SJCRH30 (cell line): ENCODE data around the gene AGTRAP. TPM values are rescaled to one million over a fixed set of nuclear protein-coding genes. Genes with fewer than 3 reads are reported as not detected.

Experiments used
- DNase-seq, 2 experiments: peaks; one replicate each; pipeline ENCODE4 v3.0.0-alpha.2; 2015 to 2020
- H3K27ac ChIP-seq: fragments of 250-450 bp; sonication (Bioruptor Pico); 2 replicates; pipeline ENCODE4 v1.5.1; 2020; ENCODE audit warnings: mild to moderate bottlenecking, moderate library complexity
- H3K27me3 ChIP-seq: fragments of 250-450 bp; sonication (Bioruptor Pico); 2 replicates; pipeline ENCODE4 v1.5.1; 2020; ENCODE audit warnings: mild to moderate bottlenecking, moderate library complexity
- H3K36me3 ChIP-seq: fragments of 250-450 bp; sonication (Bioruptor Pico); 2 replicates; pipeline ENCODE4 v1.5.1; 2020; ENCODE audit warnings: mild to moderate bottlenecking, moderate library complexity
- H3K4me1 ChIP-seq: fragments of 250-450 bp; sonication (Bioruptor Pico); 2 replicates; pipeline ENCODE4 v1.5.1; 2020; ENCODE audit warnings: mild to moderate bottlenecking, moderate library complexity
- H3K4me3 ChIP-seq: fragments of 250-450 bp; sonication (Bioruptor Pico); 2 replicates; pipeline ENCODE4 v1.5.1; 2020; ENCODE audit warnings: mild to moderate bottlenecking, moderate library complexity
- H3K9me3 ChIP-seq: fragments of 250-450 bp; sonication (Bioruptor Pico); replicated peaks from 2 replicates; pipeline ENCODE4 v1.5.1; 2020; ENCODE audit warnings: mild to moderate bottlenecking, moderate library complexity
- total RNA-seq: library from RNA; depleted of rRNA; stranded (reverse); fragments of >200 nt; shearing (Covaris generic); gene quantifications from 2 replicates; pipeline ENCODE4 v1.2.3, GENCODE V29; 2014; rRNA removed

The AGTRAP gene, protein sequence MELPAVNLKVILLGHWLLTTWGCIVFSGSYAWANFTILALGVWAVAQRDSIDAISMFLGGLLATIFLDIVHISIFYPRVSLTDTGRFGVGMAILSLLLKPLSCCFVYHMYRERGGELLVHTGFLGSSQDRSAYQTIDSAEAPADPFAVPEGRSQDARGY
- total RNA-seq: 13.0 and 16.5 TPM in 2 replicates

DNA sequence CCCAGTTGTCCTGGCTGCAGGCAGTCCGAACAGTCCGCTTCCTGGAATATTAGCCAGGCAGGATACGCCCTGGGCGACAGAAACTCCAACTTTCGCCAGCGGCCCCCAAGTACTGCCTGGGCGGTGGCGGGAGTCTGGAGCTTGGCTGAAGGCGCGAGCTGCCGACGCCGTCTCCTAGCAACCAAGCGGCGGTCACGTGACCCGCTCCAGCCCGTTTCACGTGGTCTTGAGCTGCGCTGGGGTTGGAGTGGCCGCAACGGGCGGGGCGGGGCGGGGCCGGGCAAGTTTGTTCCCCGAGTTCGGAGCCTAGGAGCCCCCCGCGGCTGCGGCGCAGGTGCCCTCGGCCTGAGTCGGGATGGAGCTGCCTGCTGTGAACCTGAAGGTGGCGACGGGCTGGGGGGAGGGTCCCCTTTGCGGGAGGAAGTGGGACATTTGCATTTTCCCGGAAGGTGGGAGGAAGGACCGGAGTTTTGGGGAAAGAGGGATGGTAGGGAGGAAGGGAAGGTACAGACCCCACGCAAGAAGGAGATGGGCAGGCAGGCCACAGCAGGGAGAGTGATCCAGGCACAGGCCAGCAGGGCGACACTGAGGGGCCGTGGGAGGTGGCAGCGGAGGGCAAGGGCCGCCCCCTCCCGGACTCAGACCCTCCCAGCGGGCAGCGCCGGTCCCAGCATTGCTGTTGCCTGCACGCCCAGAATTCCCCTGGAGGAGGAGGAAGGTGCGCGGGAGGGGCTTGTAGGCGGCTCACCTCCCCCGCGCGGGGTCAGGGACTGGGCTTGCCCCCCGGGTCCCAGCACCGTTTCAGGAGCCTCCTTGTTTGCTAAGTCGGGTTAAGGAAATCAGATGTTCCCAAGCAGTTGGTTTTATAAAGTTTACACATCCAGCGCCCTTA lies at the start of gene AGTRAP:
Gene AGTRAP, plus strand, starts transcription at position 283 of the 892 bp plus-strand sequence. Its CDS starts 73 bp downstream, at position 356.
- H3K9me3 ChIP-seq: no peaks in the 10 kb centered on the region
- peak within 1 kb of the TSS; percentile 21; the same call in 1 of the 2 replicates for H3K27ac ChIP-seq
- no peaks in the 10 kb centered on the region for H3K27me3 ChIP-seq
- no peaks in the 10 kb centered on the region for H3K36me3 ChIP-seq
- peak within 1 kb of the TSS; percentile 74 for H3K4me3 ChIP-seq
- peak; percentile 95 for DNase-seq
- H3K4me1 ChIP-seq: peaks cover 10% of the 10 kb centered on the region

DNA sequence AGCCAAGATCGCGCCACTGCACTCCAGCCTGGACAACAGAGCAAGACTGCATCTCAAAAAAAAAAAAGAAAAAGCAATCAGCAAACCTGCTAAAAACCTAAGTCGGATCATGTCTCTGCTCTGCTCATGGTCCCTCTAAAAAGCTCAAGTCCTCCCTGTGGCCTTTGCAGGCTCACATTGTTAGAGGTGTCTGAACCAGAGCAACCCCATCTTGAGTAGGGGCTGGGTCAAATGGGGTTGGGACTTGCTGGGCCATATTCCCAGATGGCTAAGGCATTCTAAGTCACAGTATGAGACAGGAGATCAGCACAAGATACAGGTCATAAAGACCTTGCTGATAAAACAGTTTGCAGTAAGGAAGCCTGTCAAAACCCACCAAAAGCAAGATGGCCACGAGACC lies 47.4 kb upstream of the AGTRAP start:
- Histone ChIP-seq H3K27ac (no peak overlapping the region), H3K4me1 (peaks cover 25% of the 10 kb centered on the region), H3K9me3 (no peaks in the 10 kb centered on the region), H3K4me3 (no peak overlapping the region), H3K36me3 (no peaks in the 10 kb centered on the region), H3K27me3 (no peaks in the 10 kb centered on the region)
- no peak for DNase-seq

DNA sequence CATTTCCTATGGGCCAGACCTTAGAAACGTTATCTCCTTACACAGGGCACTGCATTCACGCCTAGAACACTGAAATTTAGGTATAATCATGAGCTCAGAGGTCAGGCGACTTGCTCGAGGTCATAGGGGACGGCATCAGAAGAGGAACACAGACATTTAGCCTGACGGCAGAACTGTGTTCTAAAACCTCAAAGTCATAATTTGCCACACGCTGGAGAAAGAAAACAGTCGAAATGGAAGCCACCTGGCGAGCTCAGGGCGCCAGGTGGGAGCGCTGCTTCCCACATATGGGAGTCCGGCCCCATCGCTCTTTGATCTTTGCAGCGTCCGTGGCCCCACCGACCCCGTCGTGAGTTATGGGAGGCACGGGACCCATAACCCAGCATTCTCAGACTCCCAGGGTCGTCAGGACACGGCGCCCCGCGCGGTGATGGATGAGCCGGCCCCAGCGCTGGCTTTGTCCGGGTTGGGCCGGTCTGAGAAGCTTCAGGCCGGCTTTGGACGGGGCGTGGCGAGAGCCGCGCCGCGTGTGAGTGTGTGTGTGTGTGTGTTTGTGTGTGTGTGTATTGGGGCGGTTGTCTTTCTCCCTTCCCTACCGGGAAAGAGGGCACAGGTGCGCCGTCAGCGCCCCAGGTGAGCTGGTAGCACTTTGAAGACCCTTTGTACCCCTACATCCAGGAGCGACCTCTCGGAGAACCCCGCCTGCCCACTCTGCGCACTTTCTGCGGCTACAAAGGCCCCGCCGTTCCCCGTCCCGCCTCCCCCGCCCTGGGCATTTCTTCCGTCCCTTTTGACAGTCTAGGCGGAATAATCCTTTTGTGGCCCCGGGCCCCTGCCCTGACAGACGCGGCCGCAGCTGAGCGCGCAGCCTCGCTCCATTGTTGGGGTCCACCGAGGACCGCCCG lies 45.3 kb upstream of the AGTRAP start:
- Histone ChIP-seq H3K27me3 (no peaks in the 10 kb centered on the region), H3K4me3 (peak overlapping the region; percentile 91), H3K4me1 (peaks cover 36% of the 10 kb centered on the region)

DNA sequence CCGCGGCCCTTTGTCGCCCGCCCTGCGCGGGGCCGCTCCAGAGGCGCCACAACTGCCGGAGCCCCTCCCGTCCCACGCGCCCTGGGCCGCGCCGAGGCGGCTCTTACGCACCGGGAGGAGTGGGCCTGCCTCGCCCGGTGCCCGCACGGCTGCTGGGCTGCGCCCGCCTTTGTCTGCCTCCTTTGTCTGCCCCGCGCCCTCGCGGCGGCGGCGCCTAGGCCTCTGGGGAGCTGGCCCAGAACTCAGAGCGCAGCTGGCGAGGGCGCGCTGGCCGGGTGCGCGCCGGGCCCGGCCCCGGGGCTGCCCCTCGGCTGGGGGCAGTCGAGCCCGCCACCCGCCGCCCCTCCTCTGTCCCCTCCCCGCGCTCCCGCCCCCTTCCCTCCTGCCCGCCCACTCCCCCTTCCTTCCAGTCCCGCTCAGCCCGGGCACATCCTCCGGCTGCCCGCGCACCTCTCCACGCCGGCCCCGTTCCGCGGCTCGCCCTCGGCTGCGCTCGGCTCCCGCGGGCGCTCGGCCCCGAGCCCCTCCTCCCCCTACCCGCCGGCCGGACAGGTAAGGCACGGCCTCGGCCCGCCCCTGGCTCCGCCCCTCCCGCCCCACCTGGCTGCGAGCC lies 44.5 kb upstream of the AGTRAP start, which contains the start of gene DRAXIN:
Gene DRAXIN, plus strand, starts transcription at position 409 of the 613 bp plus-strand sequence. CDS start 14,549 bp downstream, outside the sequence.
- Histone ChIP-seq H3K27ac (peak within 1 kb of the TSS; percentile 70), H3K36me3 (no peaks in the 10 kb centered on the region), H3K9me3 (no peaks in the 10 kb centered on the region), H3K27me3 (no peaks in the 10 kb centered on the region), H3K4me1 (peaks cover 36% of the 10 kb centered on the region), H3K4me3 (peak within 1 kb of the TSS; percentile 91)
- DNase-seq: peak; percentile 76 to 78

More for the DNA sequence above, 45.3 kb upstream of the AGTRAP start:
- peak overlapping the region; percentile 70 for H3K27ac ChIP-seq
- no peaks in the 10 kb centered on the region for H3K36me3 ChIP-seq
- H3K9me3 ChIP-seq: no peaks in the 10 kb centered on the region
- peak; percentile 56 for DNase-seq

DNA sequence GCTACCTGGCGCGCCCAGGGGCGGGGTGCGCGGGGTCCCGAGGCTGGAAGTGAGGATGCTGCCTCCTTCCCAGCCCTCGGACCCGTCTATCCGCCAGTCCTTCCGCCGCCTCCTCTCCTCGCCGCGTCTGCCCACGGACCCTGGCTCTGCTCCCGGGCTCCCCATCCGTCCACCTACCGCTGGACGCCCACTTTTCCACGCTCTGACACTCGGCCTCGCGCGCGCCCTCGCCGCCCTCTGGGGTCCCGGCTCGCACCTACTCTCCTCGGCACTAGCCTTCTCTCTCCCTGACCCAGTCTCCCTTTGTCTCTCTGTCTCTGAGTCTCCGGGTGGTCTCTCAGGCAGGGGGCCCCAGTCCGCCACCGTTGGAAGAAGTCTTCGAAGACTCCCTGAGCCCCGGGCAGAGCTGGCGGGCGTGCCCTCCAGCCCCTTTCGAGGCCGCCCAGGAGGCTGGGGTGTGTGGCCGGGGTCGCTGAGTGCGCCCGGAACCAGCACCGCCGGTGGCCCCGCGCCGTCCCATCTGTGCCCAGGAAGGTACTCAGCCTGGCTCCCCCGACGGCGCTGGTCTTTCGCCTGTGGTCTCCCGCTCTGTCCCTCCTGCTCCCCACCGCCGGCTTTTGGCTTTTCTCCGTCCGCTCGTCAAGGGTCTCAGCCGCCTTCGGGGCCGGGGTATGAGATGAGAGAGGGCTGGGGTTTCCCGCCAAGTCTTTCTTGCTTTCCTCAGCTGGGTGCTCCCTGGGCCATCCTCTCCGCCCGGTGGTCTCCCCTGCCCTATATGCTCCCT lies 43.8 kb upstream of the AGTRAP start:
- no peaks in the 10 kb centered on the region for H3K9me3 ChIP-seq
- H3K4me3 ChIP-seq: peak overlapping the region; percentile 91
- H3K36me3 ChIP-seq: no peaks in the 10 kb centered on the region
- H3K4me1 ChIP-seq: peaks cover 36% of the 10 kb centered on the region
- no peaks in the 10 kb centered on the region for H3K27me3 ChIP-seq
- no peak overlapping the region for H3K27ac ChIP-seq
- DNase-seq: no peak

DNA sequence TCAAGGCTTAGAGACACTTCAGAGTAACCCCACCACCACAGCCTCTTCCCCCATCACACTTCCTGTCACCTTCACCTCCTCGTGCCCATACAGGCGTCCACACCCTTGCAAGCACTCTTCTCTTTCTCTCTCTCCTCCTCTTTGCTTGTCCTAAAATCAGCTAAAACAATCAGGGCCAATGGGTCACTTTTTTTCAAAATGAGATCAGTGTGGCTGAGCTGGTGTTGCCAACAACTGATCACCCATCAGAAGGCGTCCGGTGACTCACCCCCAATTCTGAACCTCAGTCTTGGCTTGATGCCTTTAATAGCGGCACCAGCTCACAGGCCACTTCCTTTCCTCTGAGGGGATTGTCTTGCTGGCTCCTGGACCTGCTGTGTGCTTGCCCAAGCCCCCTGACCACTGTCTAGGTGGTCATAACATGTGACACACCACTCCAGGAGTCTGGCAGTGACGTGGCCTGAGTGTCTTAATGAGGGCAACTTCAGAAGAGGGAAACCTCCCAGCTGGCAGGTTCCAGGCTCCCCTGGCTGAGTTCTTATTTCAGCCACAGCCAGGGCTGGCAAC lies 42.8 kb upstream of the AGTRAP start:
- no peaks in the 10 kb centered on the region for H3K27me3 ChIP-seq
- H3K9me3 ChIP-seq: no peaks in the 10 kb centered on the region
- no peaks in the 10 kb centered on the region for H3K36me3 ChIP-seq
- peak; percentile 70 to 75 for DNase-seq
- H3K4me3 ChIP-seq: no peak overlapping the region
- no peak overlapping the region for H3K27ac ChIP-seq
- H3K4me1 ChIP-seq: peaks cover 38% of the 10 kb centered on the region

DNA sequence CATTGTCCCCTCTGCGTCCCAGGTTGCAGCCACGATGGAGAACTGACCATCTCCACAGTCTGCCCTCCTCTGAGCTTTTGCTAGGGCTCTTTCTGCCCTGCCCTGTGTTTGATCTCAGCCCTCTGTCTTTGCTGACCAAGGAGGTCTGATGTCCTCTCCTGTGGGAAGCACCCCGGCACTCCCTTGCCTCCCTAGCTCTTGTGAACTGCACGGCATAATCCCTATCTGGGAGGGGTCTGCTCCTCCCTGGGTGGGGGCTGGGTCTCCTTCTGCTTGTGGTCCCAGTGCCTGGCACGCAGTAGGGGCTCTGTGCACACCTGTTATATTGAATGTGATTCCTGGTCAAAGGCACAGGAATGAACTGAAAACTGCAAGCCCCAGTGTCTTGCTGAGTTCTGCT lies 42.0 kb upstream of the AGTRAP start:
- no peak overlapping the region for H3K27ac ChIP-seq
- no peak overlapping the region for H3K4me3 ChIP-seq
- no peaks in the 10 kb centered on the region for H3K9me3 ChIP-seq
- H3K36me3 ChIP-seq: no peaks in the 10 kb centered on the region
- no peak for DNase-seq
- H3K27me3 ChIP-seq: no peaks in the 10 kb centered on the region
- H3K4me1 ChIP-seq: peaks cover 44% of the 10 kb centered on the region

DNA sequence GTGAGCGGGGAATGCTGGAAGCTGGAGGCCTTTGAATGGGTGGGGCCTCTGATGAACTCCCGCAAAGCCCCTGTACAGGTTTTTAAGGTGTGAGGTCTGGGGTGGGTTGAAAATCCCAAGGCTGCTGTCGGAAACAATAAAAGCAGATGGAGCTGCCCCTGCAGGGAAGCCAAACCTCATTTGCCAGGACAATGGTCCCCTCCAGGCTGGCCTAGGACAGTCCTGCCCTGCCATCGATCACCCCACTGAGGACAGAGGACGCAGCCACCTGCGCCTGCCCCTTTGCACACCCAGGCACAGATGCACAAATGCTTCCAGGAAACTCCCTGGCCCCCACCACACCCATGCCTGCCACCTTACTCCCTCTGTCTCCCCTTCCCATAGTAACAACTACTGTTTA lies 40.1 kb upstream of the AGTRAP start:
- Histone ChIP-seq H3K9me3 (no peaks in the 10 kb centered on the region), H3K27me3 (no peaks in the 10 kb centered on the region), H3K36me3 (no peaks in the 10 kb centered on the region), H3K4me1 (peaks cover 40% of the 10 kb centered on the region), H3K4me3 (no peak overlapping the region), H3K27ac (no peak overlapping the region)
- no peak for DNase-seq

DNA sequence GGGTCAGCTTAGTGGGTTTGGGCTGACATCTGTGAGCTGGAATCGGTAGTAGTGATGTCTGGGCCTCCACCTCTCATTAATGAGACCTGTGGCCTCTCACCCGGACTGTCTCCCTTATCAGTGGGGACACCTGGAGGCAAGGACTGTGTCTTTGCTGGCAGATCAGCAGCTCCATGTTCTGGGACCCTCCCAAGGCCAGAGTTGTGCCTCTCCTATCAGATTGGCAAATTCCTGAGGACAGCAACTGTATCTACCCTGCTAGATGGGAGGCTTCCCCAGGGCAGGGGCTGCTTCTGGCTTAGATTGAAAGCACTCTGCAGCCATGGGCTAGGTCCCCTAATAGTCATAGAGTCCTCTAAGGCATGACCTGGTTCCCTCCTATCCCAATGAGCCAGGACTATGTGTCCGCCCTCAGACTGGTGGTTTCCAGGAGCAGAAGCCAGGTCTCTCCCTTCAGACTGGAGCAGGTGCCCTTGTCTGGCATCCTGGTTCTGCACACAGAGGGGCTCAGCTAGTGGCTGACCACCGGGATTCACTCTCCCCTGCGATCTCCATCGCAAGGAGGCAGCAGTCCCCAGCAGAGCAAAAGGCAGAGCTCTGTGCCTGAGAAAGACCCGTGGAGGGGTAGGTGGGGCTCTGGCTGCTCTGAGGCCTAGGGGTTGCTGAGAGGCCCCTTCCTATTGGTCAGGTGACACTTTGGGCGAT lies 38.6 kb upstream of the AGTRAP start:
- Histone ChIP-seq H3K27ac (no peak overlapping the region), H3K36me3 (no peaks in the 10 kb centered on the region), H3K27me3 (no peaks in the 10 kb centered on the region), H3K4me1 (peaks cover 48% of the 10 kb centered on the region), H3K9me3 (no peaks in the 10 kb centered on the region), H3K4me3 (no peak overlapping the region)
- no peak for DNase-seq

DNA sequence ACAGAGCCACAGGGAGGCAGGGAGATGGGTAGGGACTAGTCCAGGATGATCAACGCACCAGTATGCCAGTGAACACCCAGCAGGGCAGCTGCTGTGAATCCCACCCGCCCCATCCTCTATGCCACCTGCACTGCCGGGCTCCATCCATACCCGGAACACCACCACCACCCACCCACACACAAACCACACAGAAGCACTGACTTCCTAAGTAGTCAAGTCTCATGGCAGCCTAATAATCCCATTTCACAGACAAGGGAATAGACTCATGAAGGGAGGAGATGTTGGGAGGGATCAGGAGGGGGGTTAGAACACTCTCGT lies 38.1 kb upstream of the AGTRAP start:
- Histone ChIP-seq H3K9me3 (no peaks in the 10 kb centered on the region), H3K36me3 (no peaks in the 10 kb centered on the region), H3K4me3 (no peak overlapping the region), H3K4me1 (peaks cover 44% of the 10 kb centered on the region), H3K27me3 (no peaks in the 10 kb centered on the region), H3K27ac (no peak overlapping the region)
- DNase-seq: no peak

DNA sequence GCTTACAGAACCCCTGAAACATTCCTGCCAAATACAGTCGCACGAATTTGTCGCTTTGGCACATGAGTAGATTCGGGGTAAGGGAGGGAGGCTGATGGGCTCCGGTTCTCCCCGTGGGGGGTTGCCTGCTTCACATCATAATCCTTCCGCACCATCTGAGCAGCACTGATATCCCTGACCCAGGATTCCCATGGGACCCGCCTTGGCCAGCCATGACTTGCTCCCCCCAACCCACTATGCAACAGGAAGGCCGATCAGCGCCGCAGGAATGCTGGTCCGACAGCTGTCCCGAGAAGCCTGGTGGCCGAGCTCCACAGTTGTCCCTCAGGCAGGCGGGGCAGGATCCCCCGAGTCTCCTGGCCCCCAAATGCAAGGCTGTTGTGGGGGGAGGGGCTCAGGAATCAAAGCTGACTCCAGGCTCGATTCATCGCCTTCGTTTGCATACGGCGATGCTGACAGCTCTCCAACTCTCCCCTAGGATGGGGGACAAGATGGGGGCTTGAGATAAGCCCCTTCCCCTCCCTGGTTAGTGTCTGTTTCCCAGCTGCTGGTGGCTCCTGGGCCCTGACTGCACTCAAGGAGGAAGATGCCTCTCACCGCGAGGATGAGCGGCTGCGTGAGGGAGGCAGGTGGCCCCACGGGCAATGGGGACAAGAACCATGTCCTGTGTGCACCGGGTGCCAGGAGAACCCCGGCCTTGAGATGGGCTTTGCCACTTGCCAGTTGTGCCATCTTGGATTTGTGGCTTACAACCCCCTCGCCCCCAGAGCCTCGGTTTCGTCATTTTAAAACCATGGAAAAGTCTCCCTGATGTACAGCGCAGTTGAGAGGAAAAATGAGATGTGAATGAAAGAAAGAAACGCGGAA lies 35.1 kb upstream of the AGTRAP start:
- DNase-seq: peak; percentile 99
- H3K36me3 ChIP-seq: no peaks in the 10 kb centered on the region
- H3K4me3 ChIP-seq: peak overlapping the region; percentile 52
- H3K27ac ChIP-seq: peak overlapping the region; percentile 78
- H3K9me3 ChIP-seq: no peaks in the 10 kb centered on the region
- H3K4me1 ChIP-seq: peaks cover 27% of the 10 kb centered on the region
- no peaks in the 10 kb centered on the region for H3K27me3 ChIP-seq

DNA sequence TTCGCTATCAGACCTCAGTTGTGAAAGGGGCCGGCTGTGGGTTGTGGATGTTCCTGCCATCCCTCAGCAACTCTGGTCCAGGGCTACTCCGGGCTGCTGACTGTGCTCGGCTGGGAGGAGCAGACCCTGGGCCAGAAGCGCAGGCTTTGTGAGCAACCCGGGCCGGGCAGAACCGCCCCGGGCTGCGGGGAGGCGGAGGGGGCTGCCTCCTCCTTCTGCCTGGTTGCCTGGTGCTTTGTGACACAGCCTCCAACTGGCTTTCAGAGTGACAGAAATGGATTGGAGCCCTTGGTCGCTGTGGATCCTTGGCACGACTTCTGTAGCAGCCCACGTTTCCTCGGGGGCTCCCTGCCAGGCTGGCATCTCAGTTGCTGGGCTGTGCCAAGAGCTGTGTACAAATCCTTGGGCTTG lies 34.4 kb upstream of the AGTRAP start:
- Histone ChIP-seq H3K4me1 (peaks cover 27% of the 10 kb centered on the region), H3K27ac (peak overlapping the region; percentile 78), H3K9me3 (no peaks in the 10 kb centered on the region), H3K27me3 (no peaks in the 10 kb centered on the region), H3K36me3 (no peaks in the 10 kb centered on the region), H3K4me3 (peak overlapping the region; percentile 52)
- DNase-seq: peak in 1 of 2 experiments; percentile 39
